Measurements from ENCODE around the gene ZMYM4.
A peak's percentile ranks its signal among the peaks of the same experiment; 100 is the strongest.
"Not testable (repeated sequence)": the region's sequence is repeated elsewhere in the genome, so short reads cannot be mapped to it uniquely, and the experiment has no call there.

Gene ZMYM4

GRCh38 chr1:35268282-35269200 is at the start of gene ZMYM4:
Gene ZMYM4 (plus strand): TSS chr1:35268709. CDS start chr1:35269047, 338 bp downstream.
- peak; percentile 68 for DNase-seq

- no peak for DNase-seq
Measured at GRCh38 chr1:35220976-35221375, 47.5 kb upstream of the ZMYM4 start.

GRCh38 chr1:35222322-35223083 is 46.0 kb upstream of the ZMYM4 start:
- DNase-seq, result no peak

- no peak for DNase-seq
Measured at GRCh38 chr1:35223084-35223630, 45.4 kb upstream of the ZMYM4 start.

GRCh38 chr1:35226546-35226945 is 42.0 kb upstream of the ZMYM4 start:
- no peak for DNase-seq

GRCh38 chr1:35229587-35230360 is 38.7 kb upstream of the ZMYM4 start:
- DNase-seq, result no peak

- no peak for DNase-seq
Measured at GRCh38 chr1:35231287-35231686, 37.2 kb upstream of the ZMYM4 start.

GRCh38 chr1:35236772-35237171 is 31.7 kb upstream of the ZMYM4 start:
- not testable (repeated sequence) for DNase-seq

GRCh38 chr1:35243691-35244090 is 24.8 kb upstream of the ZMYM4 start:
- peak; percentile 47 for DNase-seq

- no peak for DNase-seq
Measured at GRCh38 chr1:35247256-35247655, 21.3 kb upstream of the ZMYM4 start.

- no peak for DNase-seq
Measured at GRCh38 chr1:35253941-35254340, 14.6 kb upstream of the ZMYM4 start.

GRCh38 chr1:35255276-35255675 is 13.2 kb upstream of the ZMYM4 start:
- no peak for DNase-seq

- no peak for DNase-seq
Measured at GRCh38 chr1:35259561-35259960, 8.9 kb upstream of the ZMYM4 start.

- no peak for DNase-seq
Measured at GRCh38 chr1:35261412-35262120, 6.9 kb upstream of the ZMYM4 start.

GRCh38 chr1:35264035-35264434 is 4.5 kb upstream of the ZMYM4 start:
- no peak for DNase-seq

GRCh38 chr1:35264871-35265270 is 3.6 kb upstream of the ZMYM4 start:
- DNase-seq, result no peak

- no peak for DNase-seq
Measured at GRCh38 chr1:35266306-35266705, 2.2 kb upstream of the ZMYM4 start.

- DNase-seq, result no peak
Measured at GRCh38 chr1:35269201-35269988, 886 bp downstream of the ZMYM4 start.

GRCh38 chr1:35269989-35270289 is 1.4 kb downstream of the ZMYM4 start:
- no peak for DNase-seq

GRCh38 chr1:35270836-35271235 is 2.3 kb downstream of the ZMYM4 start:
- no peak for DNase-seq

- no peak for DNase-seq
Measured at GRCh38 chr1:35274197-35274596, 5.7 kb downstream of the ZMYM4 start.
